Trophoblast cell (in vitro differentiated cells and primary cell): ENCODE results near the gene ZC3H12D.

ENCODE experiments used
- DNase-seq, 2 donors: peaks; one replicate each; pipeline ENCODE4 v3.0.0-alpha.2; 2016
- H2AFZ ChIP-seq: 2 replicates; pipeline ENCODE4 v1.6.1; 2013; ENCODE audit warnings: low read length, moderate library complexity, mild to moderate bottlenecking; ENCODE audit not compliant: insufficient read depth, poor library complexity
- H2AK5ac ChIP-seq: 2 replicates; pipeline ENCODE4 v1.6.1; 2013; ENCODE audit warnings: mild to moderate bottlenecking, low read length
- H2BK120ac ChIP-seq: 2 replicates; pipeline ENCODE4 v1.6.1; 2013; ENCODE audit warnings: low read length, mild to moderate bottlenecking, moderate library complexity; ENCODE audit not compliant: insufficient read depth, poor library complexity
- H2BK12ac ChIP-seq: 2 replicates; pipeline ENCODE4 v1.6.1; 2013; ENCODE audit warnings: mild to moderate bottlenecking, low read length, moderate library complexity
- H2BK5ac ChIP-seq: 2 replicates; pipeline ENCODE4 v1.6.1; 2013; ENCODE audit warnings: low read length, low read depth, moderate library complexity, mild to moderate bottlenecking; ENCODE audit not compliant: poor library complexity
- H3K14ac ChIP-seq: 2 replicates; pipeline ENCODE4 v1.6.1; 2013; ENCODE audit warnings: mild to moderate bottlenecking, low read length
- H3K18ac ChIP-seq: 2 replicates; pipeline ENCODE4 v1.6.1; 2013; ENCODE audit warnings: mild to moderate bottlenecking, low read length
- H3K23ac ChIP-seq: 2 replicates; pipeline ENCODE4 v1.6.1; 2013; ENCODE audit warnings: low read length
- H3K27ac ChIP-seq: 2 replicates; pipeline ENCODE4 v1.5.1; 2013; ENCODE audit warnings: low read depth, mild to moderate bottlenecking, inconsistent platforms, low read length, moderate library complexity
- H3K27me3 ChIP-seq: 2 replicates; pipeline ENCODE4 v1.6.1; 2013; ENCODE audit warnings: inconsistent platforms, mild to moderate bottlenecking, low read length, moderate library complexity; ENCODE audit not compliant: insufficient read depth
- H3K36me3 ChIP-seq, 2 experiments: 1 replicate in 1 of 2; 2 replicates in 1 of 2; pipeline ENCODE4 v1.6.1; 2013; ENCODE audit warnings: low read length in 2 of 2, mild to moderate bottlenecking in 2 of 2, moderate library complexity in 1 of 2; ENCODE audit not compliant: insufficient read depth in 2 of 2, control insufficient read depth in 1 of 2
- H3K4ac ChIP-seq: 2 replicates; pipeline ENCODE4 v1.6.1; 2013; ENCODE audit warnings: low read depth, mild to moderate bottlenecking, low read length, moderate library complexity
- H3K4me1 ChIP-seq, 2 experiments: 1 replicate in 1 of 2; 2 replicates in 1 of 2; pipeline ENCODE4 v1.6.1; 2013; ENCODE audit warnings: low read length in 2 of 2, mild to moderate bottlenecking in 2 of 2, moderate library complexity in 1 of 2; ENCODE audit not compliant: insufficient read depth in 2 of 2, control insufficient read depth in 1 of 2
- H3K4me2 ChIP-seq: 2 replicates; pipeline ENCODE4 v1.6.1; 2013; ENCODE audit warnings: inconsistent platforms, mild to moderate bottlenecking, low read length, moderate library complexity
- H3K4me3 ChIP-seq: 2 replicates; pipeline ENCODE4 v1.5.1; 2013; ENCODE audit warnings: mild to moderate bottlenecking, low read depth, low read length, inconsistent platforms
- H3K79me1 ChIP-seq: one replicate; pipeline ENCODE4 v1.6.1; 2013; ENCODE audit warnings: low read length
- H3K79me2 ChIP-seq: 2 replicates; pipeline ENCODE4 v1.6.1; 2013; ENCODE audit warnings: low read length, mild to moderate bottlenecking; ENCODE audit not compliant: control insufficient read depth, insufficient read depth, poor library complexity
- H3K9ac ChIP-seq: 2 replicates; pipeline ENCODE4 v1.6.1; 2013; ENCODE audit warnings: mild to moderate bottlenecking, low read length
- H3K9me3 ChIP-seq: 2 replicates; pipeline ENCODE4 v1.6.1; 2013; ENCODE audit warnings: low read depth, mild to moderate bottlenecking, control low read depth, inconsistent platforms, low read length; ENCODE audit not compliant: insufficient read depth
- H4K12ac ChIP-seq: 2 replicates; pipeline ENCODE4 v1.6.1; 2013; ENCODE audit warnings: low read depth, mild to moderate bottlenecking, low read length, moderate library complexity
- H4K8ac ChIP-seq: 2 replicates; pipeline ENCODE4 v1.6.1; 2013; ENCODE audit warnings: low read depth, mild to moderate bottlenecking, low read length, moderate library complexity
- H4K91ac ChIP-seq: one replicate; pipeline ENCODE4 v1.6.1; 2013; ENCODE audit warnings: low read depth, mild to moderate bottlenecking, low read length, moderate library complexity
- WGBS: extraction: QIAGEN DNeasy Blood & Tissue Kit; methylation state at CpG from one replicate; pipeline ENCODE4 v1.1.7; 2013; ENCODE audit warnings: missing lambda C conversion rate; ENCODE audit not compliant: insufficient read length, insufficient coverage; ENCODE audit errors: extremely low coverage; 5-methylcytosine and 5-hydroxymethylcytosine counted together

ZC3H12D gene

GRCh38 chr6:149435919-149436586 is 48.8 kb downstream of the ZC3H12D start:
- H3K4me3 ChIP-seq: no peak overlapping the region
- peaks cover 0 to 2% of the 10 kb centered on the region in 2 experiments for H3K4me1 ChIP-seq
- H3K79me1 ChIP-seq: no peaks in the 10 kb centered on the region
- H2BK5ac ChIP-seq: no peak overlapping the region
- H3K79me2 ChIP-seq: no peaks in the 10 kb centered on the region
- DNase-seq: no peak
- no CpG with 5 or more reads among the region's 13 CpGs for WGBS
- no peak overlapping the region for H3K23ac ChIP-seq
- H3K27ac ChIP-seq: no peak overlapping the region
- H4K12ac ChIP-seq: no peak overlapping the region
- no peaks in the 10 kb centered on the region for H3K27me3 ChIP-seq
- H3K18ac ChIP-seq: no peak overlapping the region
- H2AK5ac ChIP-seq: no peak overlapping the region
- no peak overlapping the region for H2BK120ac ChIP-seq
- no peak overlapping the region for H4K91ac ChIP-seq
- H3K14ac ChIP-seq: no peak overlapping the region
- H2AFZ ChIP-seq: no peak overlapping the region
- H3K36me3 ChIP-seq: no peaks in the 10 kb centered on the region
- peaks cover 2% of the 10 kb centered on the region for H3K9me3 ChIP-seq
- H3K4me2 ChIP-seq: no peak overlapping the region
- no peak overlapping the region for H2BK12ac ChIP-seq
- no peak overlapping the region for H3K9ac ChIP-seq
- H4K8ac ChIP-seq: no peak overlapping the region
- H3K4ac ChIP-seq: no peak overlapping the region

GRCh38 chr6:149433881-149434280 is 50.9 kb downstream of the ZC3H12D start:
- Histone ChIP-seq H3K9ac (no peak overlapping the region), H3K27me3 (no peaks in the 10 kb centered on the region), H3K4ac (no peak overlapping the region), H2BK120ac (no peak overlapping the region), H3K27ac (no peak overlapping the region), H3K79me2 (no peaks in the 10 kb centered on the region), H3K14ac (no peak overlapping the region), H4K8ac (no peak overlapping the region), H4K91ac (no peak overlapping the region), H3K23ac (no peak overlapping the region), H3K4me2 (no peak overlapping the region), H3K79me1 (no peaks in the 10 kb centered on the region), H3K4me3 (no peak overlapping the region), H4K12ac (no peak overlapping the region), H3K9me3 (peaks cover 2% of the 10 kb centered on the region), H3K18ac (no peak overlapping the region), H2BK12ac (no peak overlapping the region), H2AK5ac (no peak overlapping the region), H3K4me1 (peaks cover 0 to 2% of the 10 kb centered on the region in 2 experiments), H3K36me3 (no peaks in the 10 kb centered on the region), H2AFZ (no peak overlapping the region), H2BK5ac (no peak overlapping the region)
- WGBS: no CpG with 5 or more reads among the region's 1 CpG
- no peak for DNase-seq

DNA sequence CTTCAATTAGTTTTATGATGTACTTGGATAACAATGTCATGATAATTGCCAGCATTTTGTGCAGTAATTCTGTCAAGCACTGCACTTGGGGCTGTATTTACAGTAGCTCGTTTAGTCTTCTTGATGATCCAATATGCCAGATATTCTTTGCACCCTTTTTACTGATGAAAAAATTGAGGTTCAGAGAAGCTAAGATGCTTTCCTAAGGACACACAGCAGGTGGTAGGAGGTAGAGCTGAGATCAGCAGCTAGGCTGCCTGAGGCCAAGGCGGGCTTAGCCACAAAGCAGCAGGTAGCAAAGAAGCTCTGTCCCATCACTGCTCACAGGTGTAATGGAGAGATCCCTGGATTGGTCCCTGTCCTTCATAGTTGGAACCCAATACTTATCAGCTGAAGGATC is 51.4 kb downstream of the ZC3H12D start:
- Histone ChIP-seq H2BK5ac (no peak overlapping the region), H3K14ac (no peak overlapping the region), H3K4me1 (peaks cover 0 to 2% of the 10 kb centered on the region in 2 experiments), H4K12ac (no peak overlapping the region), H3K4me3 (no peak overlapping the region), H2BK12ac (no peak overlapping the region), H3K23ac (no peak overlapping the region), H3K4me2 (no peak overlapping the region), H2BK120ac (no peak overlapping the region), H2AK5ac (no peak overlapping the region), H3K79me1 (no peaks in the 10 kb centered on the region), H4K91ac (no peak overlapping the region), H3K9ac (no peak overlapping the region), H3K79me2 (no peaks in the 10 kb centered on the region), H3K4ac (no peak overlapping the region), H3K18ac (no peak overlapping the region), H3K36me3 (no peaks in the 10 kb centered on the region), H4K8ac (no peak overlapping the region), H3K9me3 (peaks cover 2% of the 10 kb centered on the region), H3K27me3 (no peaks in the 10 kb centered on the region), H3K27ac (no peak overlapping the region), H2AFZ (no peak overlapping the region)
- no peak for DNase-seq
- WGBS: no CpG with 5 or more reads among the region's 2 CpGs

DNA sequence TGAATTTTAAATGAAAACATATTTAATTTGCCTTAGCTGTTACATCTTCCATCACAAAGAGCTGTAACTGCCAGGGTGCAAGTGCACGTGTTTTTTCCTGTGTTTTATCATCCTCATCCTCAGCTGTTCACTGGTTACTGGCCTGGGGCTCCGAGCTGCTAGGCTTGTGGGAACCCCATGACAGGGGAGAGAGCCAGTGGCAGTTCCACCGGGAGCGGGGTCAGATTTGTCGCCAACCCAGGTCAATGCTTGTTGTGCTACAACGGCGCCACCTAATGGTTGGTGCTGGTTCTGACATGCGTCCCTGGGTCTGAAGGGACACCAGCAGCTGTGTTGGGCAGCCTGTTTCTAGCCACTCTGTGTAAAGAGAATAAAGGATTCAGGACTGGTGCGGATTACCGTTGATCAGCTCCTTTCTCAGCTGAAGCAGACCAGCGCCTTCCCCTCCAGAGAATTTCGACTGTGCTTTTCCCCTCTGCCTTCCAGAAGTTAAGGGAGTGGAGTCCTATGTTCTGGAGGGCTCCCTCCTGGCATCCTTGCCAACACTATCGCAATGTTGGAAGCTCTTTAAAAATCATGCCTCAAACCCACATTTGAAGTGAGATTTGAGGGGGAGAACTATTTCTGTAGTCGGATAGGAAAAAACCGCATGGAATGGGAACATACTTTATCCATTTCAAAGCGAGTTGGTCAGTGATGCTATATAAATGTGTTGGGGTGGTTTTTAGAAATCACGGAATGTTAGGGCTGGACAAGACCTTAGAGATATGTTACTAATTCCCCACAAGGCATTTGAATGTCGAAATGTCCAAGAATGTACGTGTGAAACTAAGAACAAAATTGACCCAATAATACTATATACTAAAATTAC is 52.7 kb downstream of the ZC3H12D start:
- Histone ChIP-seq H3K4ac (no peak overlapping the region), H4K8ac (no peak overlapping the region)

More for the DNA sequence above, 52.7 kb downstream of the ZC3H12D start:
- H3K4me1 ChIP-seq: peaks cover 0 to 2% of the 10 kb centered on the region in 2 experiments
- H2BK5ac ChIP-seq: no peak overlapping the region
- peaks cover 2% of the 10 kb centered on the region for H3K9me3 ChIP-seq
- no peak overlapping the region for H4K12ac ChIP-seq
- peak overlapping the region; percentile 66 for H2AFZ ChIP-seq
- no peaks in the 10 kb centered on the region for H3K36me3 ChIP-seq
- no peaks in the 10 kb centered on the region for H3K27me3 ChIP-seq
- no peak overlapping the region for H3K4me2 ChIP-seq
- H3K79me1 ChIP-seq: no peaks in the 10 kb centered on the region
- no peak overlapping the region for H3K27ac ChIP-seq
- H3K9ac ChIP-seq: peak overlapping the region; percentile 54
- no peaks in the 10 kb centered on the region for H3K79me2 ChIP-seq
- no peak overlapping the region for H2BK12ac ChIP-seq
- H3K23ac ChIP-seq: no peak overlapping the region
- no peak overlapping the region for H2BK120ac ChIP-seq
- no CpG with 5 or more reads among the region's 19 CpGs for WGBS
- no peak overlapping the region for H3K4me3 ChIP-seq
- H2AK5ac ChIP-seq: no peak overlapping the region
- H4K91ac ChIP-seq: no peak overlapping the region
- no peak overlapping the region for H3K14ac ChIP-seq
- peak; percentile 80 to 95 for DNase-seq
- no peak overlapping the region for H3K18ac ChIP-seq
